ENCODE results near the gene SPACA9. TPM values are rescaled to one million over a fixed set of nuclear protein-coding genes. Genes with fewer than 3 reads are reported as not detected.

The SPACA9 gene
- total RNA-seq, 1 experiment from 2014 or later = 1.3 TPM

DNA sequence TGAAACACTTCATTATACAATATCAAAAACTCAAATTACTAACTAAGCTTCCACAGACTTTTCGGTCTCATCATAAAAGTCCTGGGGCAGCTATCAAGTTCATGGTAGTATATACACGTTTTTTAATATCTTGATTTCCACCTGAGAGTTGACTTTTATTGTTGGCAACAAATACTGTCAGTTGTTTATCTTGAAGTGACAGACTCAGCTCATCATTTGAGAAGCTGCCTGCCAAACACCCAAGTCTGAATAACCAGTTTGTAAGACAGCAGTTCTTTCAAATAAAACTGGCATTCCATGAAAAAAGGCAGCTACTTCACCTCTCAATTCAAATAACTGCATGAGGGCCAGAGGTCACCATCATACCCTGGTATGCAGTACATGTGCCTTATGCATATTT lies 30.6 kb downstream of the SPACA9 start:
- H3K27ac ChIP-seq (ENCODE audit: insufficient read length, low read depth, low read length) = no peak overlapping the region
- H3K4me2 ChIP-seq (ENCODE audit: insufficient read depth, insufficient read length, low read length) = no peak overlapping the region
- H4K20me1 ChIP-seq (ENCODE audit: control insufficient read depth, insufficient read depth, insufficient read length) = no peaks in the 10 kb centered on the region
- no peaks in the 10 kb centered on the region for H3K23me2 ChIP-seq (ENCODE audit: insufficient read length, low read depth, low read length, poor library complexity, severe bottlenecking)
- H2AK5ac ChIP-seq (ENCODE audit: insufficient read length, low read length) = no peak overlapping the region
- no peak overlapping the region for H4K8ac ChIP-seq (replicated peaks; ENCODE audit: insufficient read length, low read depth, low read length)
- H2BK12ac ChIP-seq (ENCODE audit: insufficient read length, low read depth, low read length) = no peak overlapping the region
- WGBS (ENCODE audit: extremely low coverage, insufficient read length, low lambda C conversion rate) = no CpG with 5 or more reads among the region's 2 CpGs
- H3K4me1 ChIP-seq (ENCODE audit: insufficient read depth, low read length) = no peaks in the 10 kb centered on the region
- no peak overlapping the region for H3K4ac ChIP-seq (ENCODE audit: low read depth, low read length)
- Mint-ChIP-seq H3K27ac (no peak overlapping the region), H3K27me3 (ENCODE audit: low read depth) (no peaks in the 10 kb centered on the region), H3K36me3 (ENCODE audit: insufficient read depth in 1 of 3, low read depth in 3 of 3) (peaks cover 12 to 39% (median 30%) of the 10 kb centered on the region in 3 experiments), H3K9me3 (no peaks in the 10 kb centered on the region), H3K4me3 (no peak overlapping the region), H3K4me1 (peaks cover 5% of the 10 kb centered on the region in 2 experiments)
- H2BK20ac ChIP-seq (ENCODE audit: low read depth, low read length, poor library complexity, severe bottlenecking) = no peak overlapping the region
- no peak overlapping the region for H3K18ac ChIP-seq (ENCODE audit: insufficient read length, low read depth, low read length)
- H3K14ac ChIP-seq (ENCODE audit: insufficient read depth, low read length) = no peak overlapping the region
- no peak overlapping the region for H2BK120ac ChIP-seq (ENCODE audit: low read depth, low read length, poor library complexity, severe bottlenecking)
- no peak overlapping the region for H4K91ac ChIP-seq (ENCODE audit: insufficient read length, low read depth, low read length)
- TF ChIP-seq, protein P1, sequence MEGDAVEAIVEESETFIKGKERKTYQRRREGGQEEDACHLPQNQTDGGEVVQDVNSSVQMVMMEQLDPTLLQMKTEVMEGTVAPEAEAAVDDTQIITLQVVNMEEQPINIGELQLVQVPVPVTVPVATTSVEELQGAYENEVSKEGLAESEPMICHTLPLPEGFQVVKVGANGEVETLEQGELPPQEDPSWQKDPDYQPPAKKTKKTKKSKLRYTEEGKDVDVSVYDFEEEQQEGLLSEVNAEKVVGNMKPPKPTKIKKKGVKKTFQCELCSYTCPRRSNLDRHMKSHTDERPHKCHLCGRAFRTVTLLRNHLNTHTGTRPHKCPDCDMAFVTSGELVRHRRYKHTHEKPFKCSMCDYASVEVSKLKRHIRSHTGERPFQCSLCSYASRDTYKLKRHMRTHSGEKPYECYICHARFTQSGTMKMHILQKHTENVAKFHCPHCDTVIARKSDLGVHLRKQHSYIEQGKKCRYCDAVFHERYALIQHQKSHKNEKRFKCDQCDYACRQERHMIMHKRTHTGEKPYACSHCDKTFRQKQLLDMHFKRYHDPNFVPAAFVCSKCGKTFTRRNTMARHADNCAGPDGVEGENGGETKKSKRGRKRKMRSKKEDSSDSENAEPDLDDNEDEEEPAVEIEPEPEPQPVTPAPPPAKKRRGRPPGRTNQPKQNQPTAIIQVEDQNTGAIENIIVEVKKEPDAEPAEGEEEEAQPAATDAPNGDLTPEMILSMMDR (conservative IDR thresholded peaks at IDR 0.05) = no peak
- no peak overlapping the region for H3T11ph ChIP-seq (ENCODE audit: low read length)
- H3K23ac ChIP-seq (ENCODE audit: insufficient read length, low read depth, low read length) = no peak overlapping the region
- H3K79me1 ChIP-seq (ENCODE audit: insufficient read depth, low read depth, low read length, poor library complexity, severe bottlenecking) = no peaks in the 10 kb centered on the region
- H3K79me2 ChIP-seq (ENCODE audit: insufficient read depth, low read length) = no peaks in the 10 kb centered on the region
- no peaks in the 10 kb centered on the region for H3K27me3 ChIP-seq (ENCODE audit: insufficient read depth, low read length)
- no peak for DNase-seq
- no peak overlapping the region for H2AFZ ChIP-seq (ENCODE audit: low read length)
- H3K56ac ChIP-seq (ENCODE audit: insufficient read length, low read depth, low read length) = no peak overlapping the region
- H2BK5ac ChIP-seq (ENCODE audit: insufficient read length, low read length) = no peak overlapping the region
- H2BK15ac ChIP-seq (ENCODE audit: low read depth, low read length) = no peak overlapping the region
- no peak overlapping the region for H4K5ac ChIP-seq (ENCODE audit: insufficient read length, low read depth, low read length)
- H3K9ac ChIP-seq (ENCODE audit: extremely low read depth, insufficient read length, low read length) = no peak overlapping the region
- H3K9me3 ChIP-seq (ENCODE audit: control insufficient read depth, low read depth, low read length) = no peaks in the 10 kb centered on the region

Data from H9 (cell line).